A673 (cell line): ENCODE results near the gene TTYH3. TPM values are rescaled to one million over a fixed set of nuclear protein-coding genes. Genes with fewer than 3 reads are reported as not detected.

Experiments
- BruUV-seq: library from RNA; stranded (reverse); fragments of 400-500 nt; replicated peaks from 2 replicates; lab custom pipeline; 2021; lab: Mats Ljungman, UMichigan
- CTCF ChIA-PET: fragments of 300-600 bp; sonication (Branson Sonifier 250); formaldehyde crosslinking; loops from one replicate; lab custom pipeline; 2022; ENCODE audit warnings: antibody characterized with exemption; lab: Charles Lee
- POLR2A ChIA-PET: fragments of 300-600 bp; sonication (Branson Sonifier 250); formaldehyde crosslinking; loops from one replicate; lab custom pipeline; 2022; ENCODE audit warnings: antibody characterized with exemption; ENCODE audit not compliant: low non-redundant PET; lab: Charles Lee
- DNase-seq: peaks from one replicate; pipeline ENCODE4 v3.0.0-alpha.2; 2015; ENCODE audit warnings: low spot score
- H3K27ac ChIP-seq: fragments of 200-600 bp; sonication (generic); 2 replicates; pipeline ENCODE4 v1.5.1; 2016; ENCODE audit warnings: mixed run types, low read depth, mild to moderate bottlenecking, mixed read lengths, antibody characterized with exemption, low read length; ENCODE audit not compliant: poor library complexity, severe bottlenecking
- H3K27me3 ChIP-seq: fragments of 200-600 bp; sonication (generic); replicated peaks from 2 replicates; pipeline ENCODE4 v1.6.1; 2017; ENCODE audit warnings: mixed run types, low read depth, mild to moderate bottlenecking, mixed read lengths, antibody characterized with exemption, low read length; ENCODE audit not compliant: insufficient read depth, poor library complexity
- H3K36me3 ChIP-seq: fragments of 200-600 bp; sonication (generic); 2 replicates; pipeline ENCODE4 v1.6.1; 2016; ENCODE audit warnings: mixed run types, mild to moderate bottlenecking, mixed read lengths, antibody characterized with exemption, low read length; ENCODE audit not compliant: insufficient read depth, poor library complexity, severe bottlenecking
- H3K4me1 ChIP-seq: fragments of 200-600 bp; sonication (generic); 2 replicates; pipeline ENCODE4 v1.6.1; 2017; ENCODE audit warnings: mixed run types, mild to moderate bottlenecking, mixed read lengths, antibody characterized with exemption, low read length; ENCODE audit not compliant: insufficient read depth, poor library complexity, severe bottlenecking
- H3K4me3 ChIP-seq: fragments of 200-600 bp; sonication (generic); 2 replicates; pipeline ENCODE4 v1.5.1; 2016; ENCODE audit warnings: low read depth, mixed run types, mild to moderate bottlenecking, mixed read lengths, low read length; ENCODE audit not compliant: poor library complexity, severe bottlenecking
- H3K9me3 ChIP-seq: fragments of 200-600 bp; sonication (generic); 2 replicates; pipeline ENCODE4 v1.6.1; 2016; ENCODE audit warnings: mixed run types, low read depth, mild to moderate bottlenecking, mixed read lengths, antibody characterized with exemption, low read length; ENCODE audit not compliant: poor library complexity, severe bottlenecking
- EZH2 ChIP-seq: fragments of 200-600 bp; sonication (generic); IDR thresholded peaks from 2 replicates; pipeline ENCODE4 v1.6.1; 2017; ENCODE audit warnings: borderline replicate concordance, low read depth, mild to moderate bottlenecking, mixed read lengths, antibody characterized with exemption, low read length; ENCODE audit not compliant: poor library complexity, severe bottlenecking
- intact Hi-C: fragments of 100-400 bp; cut with micrococcal nuclease; formaldehyde crosslinking; loops from one replicate; pipeline ENCODE4 v1.10.0; 2022; ENCODE audit not compliant: unreplicated experiment
- total RNA-seq: library from RNA; stranded (reverse); gene quantifications from 2 replicates; pipeline ENCODE4 v1.2.3, GENCODE V29; 2021
- TF ChIP-seq, protein P1 (sequence below): fragments of 300-800, 200-600 bp; sonication (generic); conservative IDR thresholded peaks from 2 replicates; pipeline ENCODE4 v1.5.1; 2017; ENCODE audit warnings: low read depth, mild to moderate bottlenecking, antibody characterized with exemption, low read length, moderate library complexity, mixed read lengths

Gene TTYH3
- total RNA-seq, 1 experiment from 2014 or later = 248 TPM

DNA sequence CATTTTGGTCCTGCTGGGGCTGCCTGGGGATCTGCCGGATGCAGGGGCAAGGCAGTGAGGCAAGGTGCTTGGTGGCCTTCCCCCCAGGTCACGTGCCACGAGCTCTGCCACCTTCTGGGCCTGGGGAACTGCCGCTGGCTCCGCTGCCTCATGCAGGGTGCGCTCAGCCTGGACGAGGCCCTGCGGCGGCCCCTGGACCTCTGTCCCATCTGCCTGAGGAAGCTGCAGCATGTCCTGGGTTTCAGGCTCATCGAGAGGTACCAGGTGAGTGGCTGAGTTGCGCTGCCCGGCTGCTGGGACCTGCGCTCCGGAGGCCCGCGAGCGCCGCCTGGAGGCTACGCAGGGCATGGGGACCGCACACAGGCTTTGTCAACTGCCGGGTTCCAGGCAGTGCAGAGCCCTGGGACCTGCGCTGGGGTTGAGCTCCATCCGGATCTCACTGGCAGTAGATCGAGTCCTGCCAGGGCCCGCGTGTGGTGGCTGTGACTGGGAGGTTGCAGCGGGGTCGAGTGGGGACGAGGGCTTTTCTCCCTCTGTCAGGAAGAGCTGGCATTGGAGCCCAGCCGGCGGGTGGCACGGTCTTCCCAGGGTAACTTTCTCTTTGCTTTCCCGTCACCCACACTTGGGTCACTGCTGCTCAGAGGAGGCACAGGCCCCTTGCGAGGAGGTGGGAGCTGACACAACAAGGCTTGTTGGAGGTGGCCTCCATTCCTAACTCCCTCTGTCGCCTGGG is 77.9 kb downstream of the TTYH3 start:
- DNase-seq = peak; percentile 67
- CTCF ChIA-PET = interaction anchor here (0.6 to 1.4 kb wide), 8 partner anchors 9 to 254 kb away, joined by 3 to 11 read pairs (median 4); partner anchors contain the start of gene BRAT1

DNA sequence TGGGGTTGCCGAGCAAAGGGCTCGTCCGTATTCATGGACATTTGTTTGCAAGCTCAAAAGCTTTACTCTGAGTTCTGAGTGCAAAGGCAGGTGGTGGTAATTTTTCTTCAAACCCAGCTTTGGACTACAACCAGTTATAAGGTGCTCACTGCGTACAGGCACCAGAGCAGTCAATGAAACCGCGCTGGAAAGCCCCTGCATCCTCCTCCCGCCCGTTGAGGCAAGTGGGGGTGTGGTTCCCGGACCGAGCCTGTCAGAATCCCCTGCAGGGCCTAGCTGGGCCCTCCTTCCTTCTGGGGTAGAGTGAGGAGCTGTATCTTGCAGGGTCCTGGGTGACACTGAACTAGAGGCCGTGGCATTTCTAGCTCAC is 78.5 kb downstream of the TTYH3 start:
- DNase-seq = no peak
- no TSS peak for BruUV-seq
- no peak overlapping the region for H3K4me3 ChIP-seq
- intact Hi-C loops = loop anchor here (10.0 kb wide), 1 partner anchor 255 kb away; no protein-coding TSS in a partner anchor
- H3K27ac ChIP-seq = no peak overlapping the region
- ChIA-PET POLR2A (no interaction called here), CTCF (interaction anchor here (0.6 to 1.4 kb wide), 8 partner anchors 9 to 254 kb away, joined by 3 to 11 read pairs (median 4); partner anchors contain the start of gene BRAT1)
- no peaks in the 10 kb centered on the region for H3K4me1 ChIP-seq
- no peaks in the 10 kb centered on the region for H3K9me3 ChIP-seq
- no peaks in the 10 kb centered on the region for H3K27me3 ChIP-seq
- H3K36me3 ChIP-seq = no peaks in the 10 kb centered on the region
- TF ChIP-seq, protein P1, sequence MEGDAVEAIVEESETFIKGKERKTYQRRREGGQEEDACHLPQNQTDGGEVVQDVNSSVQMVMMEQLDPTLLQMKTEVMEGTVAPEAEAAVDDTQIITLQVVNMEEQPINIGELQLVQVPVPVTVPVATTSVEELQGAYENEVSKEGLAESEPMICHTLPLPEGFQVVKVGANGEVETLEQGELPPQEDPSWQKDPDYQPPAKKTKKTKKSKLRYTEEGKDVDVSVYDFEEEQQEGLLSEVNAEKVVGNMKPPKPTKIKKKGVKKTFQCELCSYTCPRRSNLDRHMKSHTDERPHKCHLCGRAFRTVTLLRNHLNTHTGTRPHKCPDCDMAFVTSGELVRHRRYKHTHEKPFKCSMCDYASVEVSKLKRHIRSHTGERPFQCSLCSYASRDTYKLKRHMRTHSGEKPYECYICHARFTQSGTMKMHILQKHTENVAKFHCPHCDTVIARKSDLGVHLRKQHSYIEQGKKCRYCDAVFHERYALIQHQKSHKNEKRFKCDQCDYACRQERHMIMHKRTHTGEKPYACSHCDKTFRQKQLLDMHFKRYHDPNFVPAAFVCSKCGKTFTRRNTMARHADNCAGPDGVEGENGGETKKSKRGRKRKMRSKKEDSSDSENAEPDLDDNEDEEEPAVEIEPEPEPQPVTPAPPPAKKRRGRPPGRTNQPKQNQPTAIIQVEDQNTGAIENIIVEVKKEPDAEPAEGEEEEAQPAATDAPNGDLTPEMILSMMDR = no peak
- TF ChIP-seq EZH2 = no peak

More for the DNA sequence above, 77.9 kb downstream of the TTYH3 start:
- intact Hi-C loops = loop anchor here (10.0 kb wide), 1 partner anchor 255 kb away; no protein-coding TSS in a partner anchor
- H3K27me3 ChIP-seq = no peaks in the 10 kb centered on the region
- no peaks in the 10 kb centered on the region for H3K4me1 ChIP-seq
- POLR2A ChIA-PET = no interaction called here
- H3K9me3 ChIP-seq = no peaks in the 10 kb centered on the region
- no peak overlapping the region for H3K27ac ChIP-seq
- BruUV-seq = no TSS peak
- H3K36me3 ChIP-seq = no peaks in the 10 kb centered on the region
- peak overlapping the region; percentile 29 for H3K4me3 ChIP-seq
- no peak for TF ChIP-seq EZH2
- TF ChIP-seq, protein P1 = peak; percentile 97

DNA sequence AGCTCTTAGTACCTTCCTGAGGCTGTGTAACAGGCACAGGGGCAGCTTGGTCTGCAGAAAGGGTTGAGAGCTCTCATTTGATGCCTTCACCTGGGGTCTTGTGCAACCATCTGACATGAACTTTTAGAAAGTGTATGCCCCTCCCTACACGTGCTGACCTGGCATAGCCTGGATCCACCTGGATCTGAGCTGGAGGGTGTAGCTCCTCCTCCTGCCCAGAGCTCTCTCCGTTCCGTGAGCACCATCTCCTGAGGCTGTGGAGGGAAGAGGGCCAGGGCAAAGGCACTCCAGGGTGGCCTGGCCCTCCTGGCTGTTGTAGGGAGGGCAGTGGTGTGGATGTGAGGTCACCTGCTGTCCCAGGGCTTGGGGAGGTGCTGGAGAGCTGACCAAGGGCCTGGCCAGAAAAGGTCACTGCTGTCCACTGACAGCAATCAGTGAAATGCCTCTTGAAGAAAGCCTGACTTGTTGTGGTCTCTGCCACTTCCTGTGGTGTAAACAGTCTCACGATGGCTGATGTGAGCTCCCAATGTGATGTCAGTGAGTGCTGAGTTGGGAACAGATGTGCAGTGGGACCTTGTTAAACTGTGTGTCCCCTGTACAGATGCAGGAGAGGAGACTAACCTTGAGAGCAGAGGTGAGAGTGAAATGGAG is 79.2 kb downstream of the TTYH3 start:
- Histone ChIP-seq H3K4me3 (no peak overlapping the region), H3K27me3 (no peaks in the 10 kb centered on the region), H3K36me3 (no peaks in the 10 kb centered on the region), H3K4me1 (no peaks in the 10 kb centered on the region), H3K27ac (no peak overlapping the region), H3K9me3 (no peaks in the 10 kb centered on the region)
- no peak for DNase-seq
- POLR2A ChIA-PET = no interaction called here
- TF ChIP-seq, protein P1 = no peak
- no peak for TF ChIP-seq EZH2
- CTCF ChIA-PET = interaction anchor here (1.0 to 1.4 kb wide), 3 partner anchors 8 to 102 kb away, joined by 4 to 8 read pairs (median 4); no protein-coding TSS in a partner anchor
- intact Hi-C loops = loop anchor here (10.0 kb wide), 1 partner anchor 256 kb away; no protein-coding TSS in a partner anchor
- BruUV-seq = no TSS peak
